HG03108 (cell line): ENCODE measurements around the gene PLEKHG3.

Source experiments
- ATAC-seq: cut with Tn5 transposase; IDR thresholded peaks from one replicate; pipeline ENCODE4 v1.9.1; 2021; ENCODE audit warnings: moderate library complexity; ENCODE audit not compliant: unreplicated experiment

Gene PLEKHG3

GRCh38 chr14:64779472-64779871 is 75.2 kb downstream of the PLEKHG3 start:
- no peak for ATAC-seq

- no peak for ATAC-seq
Measured at GRCh38 chr14:64782196-64782595, 78.0 kb downstream of the PLEKHG3 start.

GRCh38 chr14:64784006-64784405 is 79.8 kb downstream of the PLEKHG3 start:
- ATAC-seq: no peak

GRCh38 chr14:64786296-64787149 is 82.3 kb downstream of the PLEKHG3 start:
- no peak for ATAC-seq

- ATAC-seq: no peak
Measured at GRCh38 chr14:64787619-64788018, 83.4 kb downstream of the PLEKHG3 start.

GRCh38 chr14:64788706-64789105 is 84.5 kb downstream of the PLEKHG3 start:
- ATAC-seq: no peak

- no peak for ATAC-seq
Measured at GRCh38 chr14:64789696-64790095, 85.5 kb downstream of the PLEKHG3 start.

GRCh38 chr14:64790478-64790877 is 86.3 kb downstream of the PLEKHG3 start:
- ATAC-seq: no peak

- no peak for ATAC-seq
Measured at GRCh38 chr14:64792231-64792630, 88.0 kb downstream of the PLEKHG3 start.

GRCh38 chr14:64792871-64793560 is 88.8 kb downstream of the PLEKHG3 start:
- no peak for ATAC-seq

- ATAC-seq: no peak
Measured at GRCh38 chr14:64795211-64795610, 91.0 kb downstream of the PLEKHG3 start.

GRCh38 chr14:64795921-64796320 is 91.7 kb downstream of the PLEKHG3 start:
- no peak for ATAC-seq

- no peak for ATAC-seq
Measured at GRCh38 chr14:64796369-64796768, 92.1 kb downstream of the PLEKHG3 start.

- no peak for ATAC-seq
Measured at GRCh38 chr14:64799555-64799954, 95.3 kb downstream of the PLEKHG3 start.
